HG02938 (cell line): ENCODE data around the gene CERS6.
A peak's percentile ranks its signal among the peaks of the same experiment; 100 is the strongest.
"Not testable (repeated sequence)": the region's sequence is repeated elsewhere in the genome, so short reads cannot be mapped to it uniquely, and the experiment has no call there.

Source experiments
- ATAC-seq: cut with Tn5 transposase; IDR thresholded peaks from one replicate; pipeline ENCODE4 v1.9.1; 2021; ENCODE audit warnings: mild to moderate bottlenecking, moderate library complexity; ENCODE audit not compliant: unreplicated experiment

The CERS6 gene, protein sequence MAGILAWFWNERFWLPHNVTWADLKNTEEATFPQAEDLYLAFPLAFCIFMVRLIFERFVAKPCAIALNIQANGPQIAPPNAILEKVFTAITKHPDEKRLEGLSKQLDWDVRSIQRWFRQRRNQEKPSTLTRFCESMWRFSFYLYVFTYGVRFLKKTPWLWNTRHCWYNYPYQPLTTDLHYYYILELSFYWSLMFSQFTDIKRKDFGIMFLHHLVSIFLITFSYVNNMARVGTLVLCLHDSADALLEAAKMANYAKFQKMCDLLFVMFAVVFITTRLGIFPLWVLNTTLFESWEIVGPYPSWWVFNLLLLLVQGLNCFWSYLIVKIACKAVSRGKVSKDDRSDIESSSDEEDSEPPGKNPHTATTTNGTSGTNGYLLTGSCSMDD

DNA sequence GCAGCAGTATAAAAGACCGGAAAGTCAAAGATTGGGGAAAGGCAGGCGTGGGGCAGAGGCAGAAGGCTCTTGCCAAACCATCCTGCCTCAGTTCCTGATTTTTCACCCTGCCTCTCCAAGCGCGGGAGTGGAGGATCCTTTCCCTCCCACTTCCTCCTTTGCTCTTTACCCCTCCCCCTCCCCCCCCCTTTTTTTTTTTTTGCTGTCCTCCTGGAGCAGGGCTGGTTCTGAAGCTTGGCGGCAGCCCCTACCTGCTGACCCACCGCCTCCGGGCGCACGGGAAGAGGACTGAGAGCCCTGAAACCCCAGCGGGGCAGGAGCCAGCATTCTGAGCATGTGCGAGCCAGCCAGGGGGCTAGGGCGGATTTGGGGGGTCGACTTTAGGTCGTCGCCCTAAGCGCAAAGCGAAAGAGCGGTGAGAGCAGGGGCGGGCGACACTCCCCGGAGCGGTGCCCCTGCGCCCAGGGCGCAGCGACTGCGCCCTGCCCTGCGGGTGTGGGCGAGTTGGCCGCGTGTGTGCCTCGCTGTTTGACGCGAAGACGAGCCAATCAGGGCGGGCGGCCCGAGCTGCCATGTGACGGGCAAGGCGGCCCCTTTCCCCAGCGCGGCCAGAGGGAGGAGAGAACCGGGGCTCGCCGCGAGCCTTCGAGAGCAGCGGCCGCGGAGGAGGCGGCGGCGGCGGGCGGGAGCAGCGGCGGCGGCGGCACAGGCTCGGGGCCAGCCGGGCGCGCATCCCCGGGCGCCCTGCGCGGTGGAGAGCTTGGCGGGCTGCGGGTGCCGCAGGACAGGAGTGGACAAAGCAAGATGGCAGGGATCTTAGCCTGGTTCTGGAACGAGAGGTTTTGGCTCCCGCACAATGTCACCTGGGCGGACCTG, at the start of gene CERS6:
CERS6 (plus strand) TSS at position 628 of the 876 bp plus-strand sequence; CDS start at position 805, 177 bp downstream.
- ATAC-seq: peak; percentile 90

GRCh38 chr2:168412301-168412700, 43.8 kb upstream of the CERS6 start:
- not testable (repeated sequence) for ATAC-seq

- not testable (repeated sequence) for ATAC-seq
These were observed 43.0 kb upstream of the CERS6 start for GRCh38 chr2:168413101-168413500.

- ATAC-seq: no peak
These were observed 39.5 kb upstream of the CERS6 start for GRCh38 chr2:168416555-168416954.

GRCh38 chr2:168422584-168422983, 33.5 kb upstream of the CERS6 start:
- ATAC-seq: peak; percentile 45

DNA sequence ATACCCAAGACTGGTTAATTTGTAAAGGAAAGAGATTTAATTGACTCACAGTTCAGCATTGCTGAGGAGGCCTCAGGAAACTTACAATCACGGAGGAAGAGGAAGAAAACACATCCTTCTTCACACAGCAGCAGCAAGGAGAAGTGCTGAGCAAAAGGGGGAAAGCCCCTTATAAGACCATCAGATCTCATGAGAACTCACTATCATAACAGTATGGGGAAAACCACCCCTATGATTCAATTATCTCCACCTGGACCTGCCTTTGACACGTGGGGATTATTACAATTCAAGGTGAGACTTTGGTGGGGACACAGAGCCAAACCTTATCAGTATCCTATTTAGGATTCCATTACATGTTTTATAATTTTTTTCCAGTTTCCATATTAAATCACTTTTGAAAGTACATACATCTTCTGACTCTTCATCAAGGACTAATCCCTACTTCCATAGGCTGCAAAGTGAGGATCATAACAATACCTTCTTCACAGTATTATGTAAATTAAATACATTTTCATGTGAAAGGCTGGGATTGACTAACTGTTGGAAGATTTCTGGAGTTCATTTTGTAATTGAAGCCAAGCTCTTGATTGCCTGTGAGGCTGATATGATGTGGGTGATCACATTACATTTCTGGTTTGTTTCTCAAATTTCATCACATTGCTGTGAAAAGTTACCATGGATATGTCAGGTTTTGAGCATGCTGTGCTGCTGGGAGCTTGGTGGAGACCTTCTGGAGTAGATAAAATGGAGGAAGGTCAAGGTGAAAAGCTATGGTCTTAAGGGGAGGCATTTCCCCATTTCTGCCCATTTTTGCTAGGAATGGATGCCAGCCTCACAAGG, 31.7 kb upstream of the CERS6 start:
- no peak for ATAC-seq

DNA sequence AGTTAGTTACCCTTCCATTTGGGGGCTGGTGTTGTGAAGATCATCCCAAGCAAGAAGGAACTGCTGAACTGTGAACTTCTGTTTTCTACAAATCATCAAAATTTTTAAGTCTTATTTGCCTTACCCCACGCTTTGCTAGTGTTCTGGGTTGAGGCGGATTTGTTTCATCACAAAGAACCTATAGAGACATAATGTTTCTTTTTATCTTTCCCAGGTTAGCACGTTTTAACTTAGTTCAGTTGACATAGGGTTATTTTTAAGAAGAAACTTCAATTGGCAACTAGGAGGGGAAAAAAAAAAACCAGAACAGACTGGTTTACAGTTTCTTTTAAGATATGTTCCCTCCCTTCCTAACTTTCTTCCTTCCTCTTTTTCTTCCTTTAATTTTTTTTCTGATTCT, 31.1 kb upstream of the CERS6 start:
- ATAC-seq: no peak

DNA sequence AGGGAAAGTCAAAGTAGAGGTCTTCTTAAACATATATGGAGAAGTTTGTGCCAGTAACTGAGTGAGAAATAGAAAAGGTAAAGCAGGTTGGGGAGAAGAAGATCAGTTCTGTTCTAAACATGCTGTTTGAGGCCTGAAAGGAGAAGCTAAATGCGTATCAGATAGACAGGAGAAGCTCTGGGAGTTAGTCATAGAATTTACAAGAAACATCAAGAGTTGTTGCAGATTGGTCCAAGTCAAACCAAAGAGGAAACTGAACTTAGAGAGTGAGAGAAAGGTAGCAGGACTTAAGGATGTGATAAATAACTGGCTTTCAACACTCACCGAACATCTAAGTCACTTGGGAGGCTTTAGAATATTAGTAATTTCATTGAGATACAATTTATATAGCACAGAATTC, 29.2 kb upstream of the CERS6 start:
- no peak for ATAC-seq

GRCh38 chr2:168427451-168427850, 28.6 kb upstream of the CERS6 start:
- no peak for ATAC-seq

GRCh38 chr2:168428431-168428830, 27.6 kb upstream of the CERS6 start:
- no peak for ATAC-seq

DNA sequence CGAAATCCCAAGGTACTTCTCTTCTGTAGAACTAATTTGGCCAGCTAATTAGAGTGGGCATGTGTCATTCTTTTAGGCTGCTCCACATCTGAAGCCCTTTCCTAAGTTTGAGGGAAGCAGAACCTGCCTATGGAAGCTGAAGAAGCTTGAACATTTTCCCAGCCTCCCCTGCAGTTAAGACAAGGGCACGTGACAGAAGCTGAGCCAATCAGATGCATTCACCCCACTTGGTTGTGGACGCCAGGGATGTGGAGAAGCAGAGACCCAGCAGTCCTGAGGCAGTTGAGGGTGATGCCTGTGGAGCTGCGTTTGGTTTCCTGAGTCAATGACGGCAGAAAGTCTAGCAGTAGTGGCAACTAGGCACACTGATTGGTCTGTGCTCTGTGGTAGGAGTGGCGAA, 26.1 kb upstream of the CERS6 start:
- no peak for ATAC-seq

- no peak for ATAC-seq
These were observed 25.6 kb upstream of the CERS6 start for GRCh38 chr2:168430431-168430830.

DNA sequence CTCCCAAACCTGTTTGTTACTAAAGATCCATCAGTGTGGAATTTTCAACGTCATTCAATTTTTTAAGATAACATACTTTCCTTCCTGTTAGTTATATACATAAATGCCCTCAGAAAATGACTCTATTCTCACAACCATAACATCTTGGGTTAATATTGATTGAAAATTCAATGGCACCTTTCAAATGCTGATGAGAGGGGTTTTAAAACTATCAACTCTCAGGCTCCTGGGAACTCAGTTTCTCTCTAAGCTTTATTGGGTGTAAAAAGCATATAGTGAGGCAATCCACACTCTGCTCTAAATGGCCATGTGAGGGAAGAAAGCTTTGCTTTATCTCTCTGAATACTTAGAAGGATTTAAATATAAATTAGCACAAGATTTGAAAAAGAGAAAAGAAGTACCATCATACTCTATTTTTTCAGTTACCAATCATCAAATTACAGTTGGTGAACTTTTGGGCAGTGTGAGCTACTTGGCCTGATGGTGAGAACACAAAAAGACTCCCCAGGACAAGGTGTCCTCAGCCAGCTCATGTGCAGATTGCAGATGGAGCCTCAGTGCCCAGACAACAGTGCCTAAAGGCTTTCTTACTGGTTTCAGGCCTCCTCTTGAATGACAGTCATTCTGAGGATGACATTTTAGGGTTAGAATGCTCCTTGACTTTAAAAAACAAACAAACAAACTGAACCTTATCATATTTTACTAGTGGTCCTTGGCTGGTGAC, 24.6 kb upstream of the CERS6 start:
- ATAC-seq: no peak

GRCh38 chr2:168432100-168432499, 24.0 kb upstream of the CERS6 start:
- ATAC-seq: no peak

DNA sequence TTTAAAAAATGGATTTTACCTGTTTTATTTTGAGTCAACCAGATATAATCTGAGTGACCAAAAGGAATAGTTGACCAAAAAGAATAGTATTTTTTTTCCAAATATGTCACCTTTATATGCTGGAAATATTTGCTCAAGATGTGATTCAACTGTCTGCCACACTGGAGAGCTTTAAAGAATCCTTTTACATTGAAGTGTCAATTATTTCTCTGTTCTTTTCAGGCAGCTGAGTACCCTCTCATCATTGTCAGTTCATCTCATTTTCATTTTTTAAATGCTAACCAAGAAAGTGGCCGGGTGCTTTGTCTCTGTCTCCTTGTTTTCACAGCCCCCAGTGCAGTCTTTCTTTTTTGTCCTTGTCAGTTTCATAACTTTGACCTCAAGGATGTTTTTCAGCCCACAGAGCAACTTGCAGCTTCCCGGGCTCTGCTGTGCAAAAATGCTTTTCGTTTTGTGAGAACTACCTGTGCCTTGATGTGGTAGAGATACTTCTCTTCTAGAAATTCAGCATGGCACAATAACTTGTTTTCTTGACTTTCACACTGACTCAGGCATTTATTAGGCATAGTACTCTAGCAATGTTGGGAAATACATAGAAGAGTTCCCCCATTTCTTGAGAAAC, 23.4 kb upstream of the CERS6 start:
- ATAC-seq: peak; percentile 57

DNA sequence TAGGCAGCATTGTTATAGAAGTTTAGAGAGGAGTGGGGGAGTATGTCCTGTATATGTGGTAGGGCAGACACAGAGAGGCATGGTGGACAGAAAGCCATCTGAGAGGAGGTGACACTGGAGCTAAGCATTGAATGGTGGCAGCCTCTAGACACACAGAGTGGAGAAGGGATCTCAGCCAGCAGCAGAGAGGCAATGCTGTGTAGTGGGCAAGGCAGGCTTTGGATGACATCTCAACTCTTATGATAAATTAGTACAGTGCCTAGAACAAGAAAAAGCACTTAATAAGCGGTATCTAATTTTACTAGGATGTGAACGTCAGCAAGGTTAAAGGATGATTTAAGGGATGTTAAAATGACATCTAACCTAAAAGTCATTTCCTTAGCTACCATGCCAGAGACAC, 22.5 kb upstream of the CERS6 start:
- ATAC-seq: no peak

DNA sequence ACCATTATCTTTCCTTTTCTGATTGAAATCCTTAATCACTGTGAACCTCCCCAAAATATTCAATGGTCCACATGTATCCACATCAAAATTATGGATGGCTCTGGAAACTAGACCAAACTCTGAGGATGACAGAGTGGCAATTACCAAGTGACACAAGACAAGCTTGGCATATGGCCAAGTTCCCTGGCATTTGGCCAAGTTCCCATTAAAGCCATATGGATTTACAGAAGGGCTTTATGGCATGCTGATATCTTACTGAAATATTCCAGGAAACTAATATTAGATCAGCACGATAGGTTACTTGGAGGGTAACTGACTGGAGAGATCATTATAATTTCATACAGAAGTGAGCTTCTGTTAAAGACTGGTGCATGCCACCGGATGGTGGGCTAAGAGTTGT, 21.9 kb upstream of the CERS6 start:
- no peak for ATAC-seq

- ATAC-seq: no peak
These were observed 19.2 kb upstream of the CERS6 start for GRCh38 chr2:168436840-168437239.

DNA sequence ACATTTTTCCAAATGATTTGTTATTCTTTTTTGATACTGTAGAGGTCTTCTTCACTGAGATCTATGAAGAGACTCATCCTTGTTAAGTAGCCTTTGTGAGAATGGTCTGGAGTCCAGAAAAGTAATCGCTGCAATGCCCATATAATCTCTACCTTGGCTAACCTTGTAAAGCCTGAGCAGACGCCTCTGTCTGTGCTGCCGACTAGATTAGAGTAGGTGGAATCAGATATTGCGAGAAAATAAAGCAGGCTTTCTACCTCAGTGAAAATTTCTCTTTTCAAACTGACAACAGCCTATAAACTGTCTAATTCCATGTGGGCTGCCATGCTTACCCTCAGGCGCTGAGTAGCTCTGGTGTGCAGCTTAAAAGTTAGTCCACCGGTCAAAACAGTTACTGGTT, 17.5 kb upstream of the CERS6 start:
- ATAC-seq: no peak

DNA sequence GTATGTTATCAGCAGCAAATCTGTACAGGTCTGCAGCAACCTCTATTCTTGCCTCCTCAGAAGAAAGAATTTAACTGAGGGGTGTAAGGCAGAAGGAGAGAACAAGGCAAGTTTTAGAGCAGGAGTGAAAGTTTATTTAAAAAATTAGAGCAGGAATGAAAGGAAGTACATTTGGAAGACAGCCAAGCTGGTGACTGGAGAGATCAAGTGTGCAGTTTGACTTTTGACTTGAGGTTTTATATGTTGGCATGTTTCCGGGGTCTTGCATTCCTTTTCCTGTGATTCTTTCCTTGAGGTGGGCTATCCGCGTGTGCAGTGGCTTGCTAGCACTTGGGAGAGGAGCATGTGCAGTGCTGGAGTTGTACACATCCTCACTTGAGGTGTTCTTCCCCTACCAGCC, 16.5 kb upstream of the CERS6 start:
- ATAC-seq: no peak
